HepG2 (cell line): ENCODE data around the gene TBL3. TPM values are rescaled to one million over a fixed set of nuclear protein-coding genes. Genes with fewer than 3 reads are reported as not detected.
A peak's percentile ranks its signal among the peaks of the same experiment; 100 is the strongest.

Experiments used
- DNMT1 ChIP-seq: sonication (generic); formaldehyde crosslinking; IDR thresholded peaks from 2 replicates; pipeline ENCODE4 v1.5.1; 2020; ENCODE audit warnings: mild to moderate bottlenecking, missing genetic modification reagents
- HHEX ChIP-seq: IDR thresholded peaks from 2 replicates; pipeline ENCODE4 v1.6.1; 2016; ENCODE audit warnings: control low read depth
- SP1 ChIP-seq, 2 experiments: fragments of 450-650 bp in 1 of 2; sonication (generic) in 1 of 2; formaldehyde crosslinking in 1 of 2; IDR thresholded peaks; 2 replicates each; pipeline versions ENCODE4 v1.4.0 to v1.6.1; 2016 to 2020; ENCODE audit warnings: missing genetic modification reagents in 1 of 2
- ZBTB8A ChIP-seq: sonication (generic); formaldehyde crosslinking; IDR thresholded peaks from 2 replicates; pipeline ENCODE4 v1.4.0; 2020; ENCODE audit warnings: mild to moderate bottlenecking, low read depth, missing genetic modification reagents, borderline replicate concordance
- ZFX ChIP-seq: sonication (generic); formaldehyde crosslinking; IDR thresholded peaks from 2 replicates; pipeline ENCODE4 v1.4.0; 2020; ENCODE audit warnings: mild to moderate bottlenecking, low read depth, missing genetic modification reagents, moderate library complexity
- ZNF160 ChIP-seq: sonication (generic); formaldehyde crosslinking; IDR thresholded peaks from 2 replicates; pipeline ENCODE4 v1.8.0; 2022; ENCODE audit warnings: mild to moderate bottlenecking, inconsistent platforms, missing genetic modification reagents
- ZNF33A ChIP-seq: sonication (generic); formaldehyde crosslinking; IDR thresholded peaks from 2 replicates; pipeline ENCODE4 v1.5.1; 2020; ENCODE audit warnings: missing genetic modification reagents, mild to moderate bottlenecking, moderate library complexity, borderline replicate concordance
- ZNF556 ChIP-seq: sonication (generic); formaldehyde crosslinking; IDR thresholded peaks from 2 replicates; pipeline ENCODE4 v1.4.0; 2020; ENCODE audit warnings: mild to moderate bottlenecking, missing genetic modification reagents, borderline replicate concordance
- ZNF619 ChIP-seq: sonication (generic); formaldehyde crosslinking; IDR thresholded peaks from 2 replicates; pipeline ENCODE4 v1.4.0; 2020; ENCODE audit warnings: mild to moderate bottlenecking, missing genetic modification reagents
- ZSCAN9 ChIP-seq: IDR thresholded peaks from 2 replicates; pipeline ENCODE4 v1.6.1; 2016; ENCODE audit warnings: borderline replicate concordance
- polyA plus RNA-seq, 8 experiments: library from polyadenylated mRNA; depleted of rRNA in 3 of 8; stranded (reverse) in 7 of 8; unstranded in 1 of 8; fragments of >200 nt; fragmentation: Illumina TruSeq in 4 of 8; extraction: Trizol in 4 of 8; gene quantifications; 2 replicates each; pipeline versions ENCODE4 v1.2.1 to v1.2.3, GENCODE V29; 2011 to 2016; ENCODE audit warnings: low read depth in 4 of 8, missing spikeins in 1 of 8, mixed read lengths in 1 of 8; ENCODE audit not compliant: insufficient read depth in 1 of 8
- total RNA-seq, 5 experiments: library from RNA; depleted of rRNA; stranded (reverse); fragments of >200 nt; fragmentation: Illumina TruSeq; extraction: Trizol; gene quantifications; 2 replicates each; pipeline ENCODE4 v1.2.3, GENCODE V29; 2016; ENCODE audit warnings: low read depth in 1 of 5
- TF ChIP-seq, protein P1 (sequence below): sonication (generic); formaldehyde crosslinking; IDR thresholded peaks from 2 replicates; pipeline ENCODE4 v1.4.0; 2020; ENCODE audit warnings: mild to moderate bottlenecking, missing genetic modification reagents, borderline replicate concordance
- TF ChIP-seq, protein P2 (sequence below): sonication (generic); formaldehyde crosslinking; IDR thresholded peaks from 2 replicates; pipeline ENCODE4 v1.5.0; 2020; ENCODE audit warnings: missing genetic modification reagents
- TF ChIP-seq, protein P3 (sequence below): sonication (generic); formaldehyde crosslinking; IDR thresholded peaks from 2 replicates; pipeline ENCODE4 v1.4.0; 2020; ENCODE audit warnings: mild to moderate bottlenecking, missing genetic modification reagents
- TF ChIP-seq, protein P4 (sequence below): sonication (generic); formaldehyde crosslinking; IDR thresholded peaks from 2 replicates; pipeline ENCODE4 v1.5.0; 2020; ENCODE audit warnings: mild to moderate bottlenecking, missing genetic modification reagents
- TF ChIP-seq, protein P5 (sequence below): sonication (generic); formaldehyde crosslinking; conservative IDR thresholded peaks from 2 replicates; pipeline ENCODE4 v1.8.1; 2023; ENCODE audit warnings: missing genetic modification reagents

The TBL3 gene
- total and polyA plus RNA-seq, 2 of the 13 experiments (the other 11 are each of a cell fraction or from before 2014, with no cell fraction given) = 16.8 to 38.0 TPM

DNA sequence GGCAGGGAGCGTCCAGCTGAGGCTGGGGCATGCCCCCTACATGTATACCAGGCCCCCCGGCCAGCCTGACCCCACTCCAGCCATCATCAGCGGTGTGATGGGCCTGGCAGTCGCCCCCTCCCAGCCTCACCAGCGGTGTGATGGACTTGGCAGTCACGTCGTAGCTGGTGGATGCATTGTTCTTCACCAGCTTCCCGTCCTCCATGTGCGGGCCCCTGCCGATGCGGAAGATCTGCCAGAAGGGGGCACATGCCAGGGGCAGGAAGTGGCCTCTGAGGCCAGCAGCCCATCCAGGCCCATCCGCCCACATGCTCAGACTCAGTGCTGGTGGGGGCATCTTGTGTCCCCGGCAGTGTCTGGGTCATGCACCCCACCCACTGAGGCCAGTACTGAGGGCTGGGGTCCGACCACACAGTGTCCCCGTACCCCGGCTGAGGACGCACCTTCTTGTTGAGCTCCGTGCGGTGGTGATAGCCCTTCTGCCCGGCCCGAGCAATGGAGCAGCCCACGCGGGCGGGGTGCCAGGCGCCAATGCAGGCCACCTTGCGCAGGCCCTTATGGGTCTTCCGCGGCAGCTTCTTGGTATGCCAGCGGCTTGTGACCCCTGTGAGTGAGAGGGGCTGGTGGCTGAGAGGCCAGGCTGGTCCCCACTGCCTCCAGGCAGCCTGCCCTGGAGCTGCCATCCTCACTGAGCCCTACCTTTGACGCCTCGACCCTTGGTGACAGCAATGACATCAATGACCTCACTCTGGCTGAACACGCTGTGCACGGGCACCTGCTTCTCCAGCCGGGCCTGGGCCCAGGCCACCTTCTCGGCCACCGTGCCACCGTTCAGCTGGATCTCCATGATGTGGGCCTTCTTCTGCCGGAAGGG, 25.1 kb upstream of the TBL3 start (continued):
- TF ChIP-seq, protein P1, sequence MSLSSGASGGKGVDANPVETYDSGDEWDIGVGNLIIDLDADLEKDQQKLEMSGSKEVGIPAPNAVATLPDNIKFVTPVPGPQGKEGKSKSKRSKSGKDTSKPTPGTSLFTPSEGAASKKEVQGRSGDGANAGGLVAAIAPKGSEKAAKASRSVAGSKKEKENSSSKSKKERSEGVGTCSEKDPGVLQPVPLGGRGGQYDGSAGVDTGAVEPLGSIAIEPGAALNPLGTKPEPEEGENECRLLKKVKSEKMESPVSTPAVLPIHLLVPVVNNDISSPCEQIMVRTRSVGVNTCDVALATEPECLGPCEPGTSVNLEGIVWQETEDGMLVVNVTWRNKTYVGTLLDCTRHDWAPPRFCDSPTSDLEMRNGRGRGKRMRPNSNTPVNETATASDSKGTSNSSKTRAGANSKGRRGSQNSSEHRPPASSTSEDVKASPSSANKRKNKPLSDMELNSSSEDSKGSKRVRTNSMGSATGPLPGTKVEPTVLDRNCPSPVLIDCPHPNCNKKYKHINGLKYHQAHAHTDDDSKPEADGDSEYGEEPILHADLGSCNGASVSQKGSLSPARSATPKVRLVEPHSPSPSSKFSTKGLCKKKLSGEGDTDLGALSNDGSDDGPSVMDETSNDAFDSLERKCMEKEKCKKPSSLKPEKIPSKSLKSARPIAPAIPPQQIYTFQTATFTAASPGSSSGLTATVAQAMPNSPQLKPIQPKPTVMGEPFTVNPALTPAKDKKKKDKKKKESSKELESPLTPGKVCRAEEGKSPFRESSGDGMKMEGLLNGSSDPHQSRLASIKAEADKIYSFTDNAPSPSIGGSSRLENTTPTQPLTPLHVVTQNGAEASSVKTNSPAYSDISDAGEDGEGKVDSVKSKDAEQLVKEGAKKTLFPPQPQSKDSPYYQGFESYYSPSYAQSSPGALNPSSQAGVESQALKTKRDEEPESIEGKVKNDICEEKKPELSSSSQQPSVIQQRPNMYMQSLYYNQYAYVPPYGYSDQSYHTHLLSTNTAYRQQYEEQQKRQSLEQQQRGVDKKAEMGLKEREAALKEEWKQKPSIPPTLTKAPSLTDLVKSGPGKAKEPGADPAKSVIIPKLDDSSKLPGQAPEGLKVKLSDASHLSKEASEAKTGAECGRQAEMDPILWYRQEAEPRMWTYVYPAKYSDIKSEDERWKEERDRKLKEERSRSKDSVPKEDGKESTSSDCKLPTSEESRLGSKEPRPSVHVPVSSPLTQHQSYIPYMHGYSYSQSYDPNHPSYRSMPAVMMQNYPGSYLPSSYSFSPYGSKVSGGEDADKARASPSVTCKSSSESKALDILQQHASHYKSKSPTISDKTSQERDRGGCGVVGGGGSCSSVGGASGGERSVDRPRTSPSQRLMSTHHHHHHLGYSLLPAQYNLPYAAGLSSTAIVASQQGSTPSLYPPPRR (CRISPR knock-in tag) = no peak
- TF ChIP-seq ZFX (CRISPR knock-in tag) = peak; percentile 46
- TF ChIP-seq ZSCAN9 = no peak
- TF ChIP-seq ZNF556 = no peak
- TF ChIP-seq HHEX = no peak
- TF ChIP-seq, protein P2, sequence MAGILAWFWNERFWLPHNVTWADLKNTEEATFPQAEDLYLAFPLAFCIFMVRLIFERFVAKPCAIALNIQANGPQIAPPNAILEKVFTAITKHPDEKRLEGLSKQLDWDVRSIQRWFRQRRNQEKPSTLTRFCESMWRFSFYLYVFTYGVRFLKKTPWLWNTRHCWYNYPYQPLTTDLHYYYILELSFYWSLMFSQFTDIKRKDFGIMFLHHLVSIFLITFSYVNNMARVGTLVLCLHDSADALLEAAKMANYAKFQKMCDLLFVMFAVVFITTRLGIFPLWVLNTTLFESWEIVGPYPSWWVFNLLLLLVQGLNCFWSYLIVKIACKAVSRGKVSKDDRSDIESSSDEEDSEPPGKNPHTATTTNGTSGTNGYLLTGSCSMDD = no peak
- TF ChIP-seq ZNF160 (CRISPR knock-in tag) = no peak
- TF ChIP-seq, protein P3, sequence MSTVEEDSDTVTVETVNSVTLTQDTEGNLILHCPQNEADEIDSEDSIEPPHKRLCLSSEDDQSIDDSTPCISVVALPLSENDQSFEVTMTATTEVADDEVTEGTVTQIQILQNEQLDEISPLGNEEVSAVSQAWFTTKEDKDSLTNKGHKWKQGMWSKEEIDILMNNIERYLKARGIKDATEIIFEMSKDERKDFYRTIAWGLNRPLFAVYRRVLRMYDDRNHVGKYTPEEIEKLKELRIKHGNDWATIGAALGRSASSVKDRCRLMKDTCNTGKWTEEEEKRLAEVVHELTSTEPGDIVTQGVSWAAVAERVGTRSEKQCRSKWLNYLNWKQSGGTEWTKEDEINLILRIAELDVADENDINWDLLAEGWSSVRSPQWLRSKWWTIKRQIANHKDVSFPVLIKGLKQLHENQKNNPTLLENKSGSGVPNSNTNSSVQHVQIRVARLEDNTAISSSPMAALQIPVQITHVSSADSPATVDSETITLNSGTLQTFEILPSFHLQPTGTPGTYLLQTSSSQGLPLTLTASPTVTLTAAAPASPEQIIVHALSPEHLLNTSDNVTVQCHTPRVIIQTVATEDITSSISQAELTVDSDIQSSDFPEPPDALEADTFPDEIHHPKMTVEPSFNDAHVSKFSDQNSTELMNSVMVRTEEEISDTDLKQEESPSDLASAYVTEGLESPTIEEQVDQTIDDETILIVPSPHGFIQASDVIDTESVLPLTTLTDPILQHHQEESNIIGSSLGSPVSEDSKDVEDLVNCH = no peak
- TF ChIP-seq ZNF619 (CRISPR knock-in tag) = no peak
- no peak for TF ChIP-seq ZNF33A (CRISPR knock-in tag)
- TF ChIP-seq DNMT1 (CRISPR knock-in tag) = no peak
- no peak for TF ChIP-seq ZBTB8A
- TF ChIP-seq, protein P4, sequence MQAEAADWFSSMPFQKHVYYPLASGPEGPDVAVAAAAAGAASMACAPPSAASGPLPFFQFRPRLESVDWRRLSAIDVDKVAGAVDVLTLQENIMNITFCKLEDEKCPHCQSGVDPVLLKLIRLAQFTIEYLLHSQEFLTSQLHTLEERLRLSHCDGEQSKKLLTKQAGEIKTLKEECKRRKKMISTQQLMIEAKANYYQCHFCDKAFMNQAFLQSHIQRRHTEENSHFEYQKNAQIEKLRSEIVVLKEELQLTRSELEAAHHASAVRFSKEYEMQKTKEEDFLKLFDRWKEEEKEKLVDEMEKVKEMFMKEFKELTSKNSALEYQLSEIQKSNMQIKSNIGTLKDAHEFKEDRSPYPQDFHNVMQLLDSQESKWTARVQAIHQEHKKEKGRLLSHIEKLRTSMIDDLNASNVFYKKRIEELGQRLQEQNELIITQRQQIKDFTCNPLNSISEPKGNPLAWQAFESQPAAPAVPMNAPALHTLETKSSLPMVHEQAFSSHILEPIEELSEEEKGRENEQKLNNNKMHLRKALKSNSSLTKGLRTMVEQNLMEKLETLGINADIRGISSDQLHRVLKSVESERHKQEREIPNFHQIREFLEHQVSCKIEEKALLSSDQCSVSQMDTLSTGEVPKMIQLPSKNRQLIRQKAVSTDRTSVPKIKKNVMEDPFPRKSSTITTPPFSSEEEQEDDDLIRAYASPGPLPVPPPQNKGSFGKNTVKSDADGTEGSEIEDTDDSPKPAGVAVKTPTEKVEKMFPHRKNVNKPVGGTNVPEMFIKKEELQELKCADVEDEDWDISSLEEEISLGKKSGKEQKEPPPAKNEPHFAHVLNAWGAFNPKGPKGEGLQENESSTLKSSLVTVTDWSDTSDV (CRISPR knock-in tag) = 0 out of 2 replicates have a peak, but pooled peaks have one; percentile 49
- TF ChIP-seq, protein P5, sequence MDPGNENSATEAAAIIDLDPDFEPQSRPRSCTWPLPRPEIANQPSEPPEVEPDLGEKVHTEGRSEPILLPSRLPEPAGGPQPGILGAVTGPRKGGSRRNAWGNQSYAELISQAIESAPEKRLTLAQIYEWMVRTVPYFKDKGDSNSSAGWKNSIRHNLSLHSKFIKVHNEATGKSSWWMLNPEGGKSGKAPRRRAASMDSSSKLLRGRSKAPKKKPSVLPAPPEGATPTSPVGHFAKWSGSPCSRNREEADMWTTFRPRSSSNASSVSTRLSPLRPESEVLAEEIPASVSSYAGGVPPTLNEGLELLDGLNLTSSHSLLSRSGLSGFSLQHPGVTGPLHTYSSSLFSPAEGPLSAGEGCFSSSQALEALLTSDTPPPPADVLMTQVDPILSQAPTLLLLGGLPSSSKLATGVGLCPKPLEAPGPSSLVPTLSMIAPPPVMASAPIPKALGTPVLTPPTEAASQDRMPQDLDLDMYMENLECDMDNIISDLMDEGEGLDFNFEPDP (CRISPR knock-in tag) = no peak
- TF ChIP-seq SP1 (IDR thresholded peaks at IDR 0.05) = no peak
- TF ChIP-seq SP1 (CRISPR knock-in tag; IDR thresholded peaks at IDR 0.05) = no peak
